Common myeloid progenitor, CD34-positive (primary cell): ENCODE results near the gene VRK3.

Source experiments
- CTCF ChIA-PET: fragments of 350-600 bp; sonication (Branson Sonifier 250); formaldehyde crosslinking; loops from one replicate; lab custom pipeline; 2021; ENCODE audit warnings: antibody characterized with exemption; lab: Charles Lee
- POLR2A ChIA-PET: fragments of 350-600 bp; sonication (Branson Sonifier 250); formaldehyde crosslinking; loops from one replicate; lab custom pipeline; 2021; ENCODE audit warnings: antibody characterized with exemption; lab: Charles Lee
- DNase-seq, 3 donors: peaks; one replicate each; pipeline versions ENCODE4 v3.0.0 to v3.0.0-alpha.2; 2013
- H3K27ac ChIP-seq, 2 experiments: 1 replicate in 1 of 2; 2 replicates in 1 of 2; pipeline ENCODE4 v1.7.0; 2013; ENCODE audit warnings: inconsistent platforms in 2 of 2, low read length in 2 of 2, mild to moderate bottlenecking in 2 of 2, low read depth in 1 of 2, moderate library complexity in 1 of 2; ENCODE audit not compliant: severe bottlenecking in 2 of 2, insufficient read depth in 1 of 2, poor library complexity in 1 of 2
- H3K27me3 ChIP-seq, 5 experiments: replicated peaks in 2 of 5; 1 replicate in 3 of 5; 2 replicates in 2 of 5; pipeline versions ENCODE4 v1.6.1 to v1.7.0; 2013; ENCODE audit warnings: low read length in 4 of 5, mild to moderate bottlenecking in 2 of 5, moderate library complexity in 2 of 5, inconsistent platforms in 1 of 5; ENCODE audit not compliant: insufficient read depth in 5 of 5, control insufficient read depth in 4 of 5
- H3K36me3 ChIP-seq, 4 experiments: 1 replicate in 2 of 4; 2 replicates in 2 of 4; pipeline versions ENCODE4 v1.6.1 to v1.7.0; 2013; ENCODE audit warnings: low read length in 3 of 4, control low read depth in 1 of 4, mild to moderate bottlenecking in 1 of 4; ENCODE audit not compliant: control insufficient read depth in 4 of 4, insufficient read depth in 4 of 4
- H3K4me1 ChIP-seq, 4 experiments: 1 replicate in 3 of 4; 2 replicates in 1 of 4; pipeline versions ENCODE4 v1.6.1 to v1.7.1; 2013; ENCODE audit warnings: low read length in 3 of 4, mild to moderate bottlenecking in 3 of 4, control low read depth in 1 of 4, inconsistent platforms in 1 of 4, moderate library complexity in 1 of 4; ENCODE audit not compliant: control insufficient read depth in 4 of 4, insufficient read depth in 4 of 4; ENCODE audit errors: control extremely low read depth in 1 of 4
- H3K4me3 ChIP-seq, 7 experiments: 1 replicate in 4 of 7; 2 replicates in 3 of 7; pipeline versions ENCODE4 v1.5.1 to v1.7.0; 2013; ENCODE audit warnings: mild to moderate bottlenecking in 7 of 7, low read length in 6 of 7, moderate library complexity in 6 of 7, inconsistent platforms in 2 of 7, low read depth in 2 of 7, control low read depth in 1 of 7; ENCODE audit not compliant: insufficient read depth in 4 of 7, control insufficient read depth in 1 of 7; ENCODE audit errors: extremely low read depth in 1 of 7
- H3K9me3 ChIP-seq, 5 experiments: 1 replicate in 4 of 5; 2 replicates in 1 of 5; pipeline versions ENCODE4 v1.6.1 to v1.7.1; 2013; ENCODE audit warnings: low read length in 4 of 5, mild to moderate bottlenecking in 2 of 5, inconsistent platforms in 1 of 5, low read depth in 1 of 5, moderate library complexity in 1 of 5; ENCODE audit not compliant: control insufficient read depth in 4 of 5, insufficient read depth in 2 of 5; ENCODE audit errors: control extremely low read depth in 1 of 5
- WGBS: methylation state at CpG from one replicate; pipeline ENCODE4 v1.1.5; 2013; ENCODE audit not compliant: insufficient coverage; 5-methylcytosine and 5-hydroxymethylcytosine counted together

VRK3 gene

DNA sequence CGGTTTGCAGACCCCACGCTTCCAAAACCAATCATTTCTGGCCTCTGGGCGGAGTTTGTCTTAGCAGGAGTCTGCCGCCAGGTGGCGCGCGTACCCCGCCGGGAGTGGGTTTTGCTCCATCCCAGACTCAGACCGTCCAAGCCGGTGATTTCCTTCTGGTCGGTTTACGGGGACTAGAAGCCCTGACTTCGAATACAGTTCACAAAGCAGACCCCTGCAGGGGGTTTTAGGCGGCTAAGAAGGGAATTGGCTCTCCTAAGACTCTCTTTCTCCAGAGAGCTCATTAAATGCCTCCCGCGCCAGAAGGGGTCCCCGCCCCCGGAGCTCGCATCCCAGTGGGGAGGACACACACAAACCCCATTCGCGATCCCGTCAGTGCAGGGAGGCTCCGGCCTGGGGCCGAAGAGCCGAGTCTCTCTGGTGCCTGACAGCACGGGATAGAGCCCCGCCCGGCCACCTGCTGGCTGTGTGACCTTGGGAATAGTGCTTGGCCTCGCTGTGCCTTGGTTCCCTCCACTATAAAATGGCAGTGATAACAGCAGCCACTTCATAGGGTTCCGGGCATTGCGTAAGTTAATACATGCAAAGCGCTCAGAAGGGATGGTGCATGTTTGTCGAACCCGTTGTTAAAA, 87.3 kb downstream of the VRK3 start:
- Histone ChIP-seq H3K27ac (no peak overlapping the region), H3K4me1 (peaks cover 0 to 7% (median 2%) of the 10 kb centered on the region in 4 experiments), H3K27me3 (peaks cover 0 to 11% (median 3%) of the 10 kb centered on the region in 5 experiments), H3K9me3 (no peaks in the 10 kb centered on the region), H3K4me3 (no peak overlapping the region), H3K36me3 (peaks cover 0 to 5% (median 0%) of the 10 kb centered on the region in 4 experiments)
- 26% methylated on average over 29 of the region's 35 CpGs for WGBS
- CTCF ChIA-PET = interaction anchor here (1.1 to 2.9 kb wide), 8 partner anchors 13 to 198 kb away, joined by 3 to 20 read pairs (median 6); no protein-coding TSS in a partner anchor
- POLR2A ChIA-PET = no interaction called here
- DNase-seq = peak; percentile 67 to 80 (median 70)

DNA sequence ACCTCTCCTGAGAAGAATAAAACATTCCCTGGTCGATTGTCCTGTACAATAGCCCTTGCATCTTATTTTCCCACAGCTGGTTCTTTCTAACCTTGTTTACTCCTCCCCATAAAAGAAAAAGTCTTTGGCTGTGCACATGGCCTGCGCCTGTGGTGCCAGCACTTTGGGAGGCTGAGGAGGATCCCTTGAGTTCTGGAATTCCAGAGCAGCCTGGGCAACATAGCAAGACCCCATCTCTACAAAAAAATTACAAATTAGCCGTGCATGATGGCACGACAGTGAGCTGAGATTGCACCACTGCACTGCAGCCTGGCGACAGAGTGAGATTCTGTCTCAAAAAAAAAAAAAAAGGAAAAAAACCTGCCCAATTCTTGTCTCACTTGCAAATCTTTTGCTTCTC, 88.6 kb downstream of the VRK3 start:
- Histone ChIP-seq H3K4me3 (no peak overlapping the region), H3K27ac (no peak overlapping the region), H3K27me3 (peaks cover 0 to 11% (median 3%) of the 10 kb centered on the region in 5 experiments), H3K9me3 (no peaks in the 10 kb centered on the region), H3K4me1 (peaks cover 0 to 11% (median 2%) of the 10 kb centered on the region in 4 experiments), H3K36me3 (peaks cover 0 to 13% (median 0%) of the 10 kb centered on the region in 4 experiments)
- DNase-seq = no peak
- ChIA-PET CTCF (interaction anchor here (1.4 to 2.9 kb wide), 3 partner anchors 14 to 50 kb away, joined by 3 to 20 read pairs (median 7); no protein-coding TSS in a partner anchor), POLR2A (interaction anchor here (0.6 kb wide), 1 partner anchor 187 kb away, joined by 3 read pairs; no protein-coding TSS in a partner anchor)
- 88% methylated on average over 4 of the region's 5 CpGs for WGBS

GRCh38 chr19:49933643-49934042, 91.5 kb downstream of the VRK3 start:
- CTCF ChIA-PET = interaction anchor here (1.4 kb wide), 1 partner anchor 50 kb away, joined by 4 read pairs; no protein-coding TSS in a partner anchor
- DNase-seq = no peak

DNA sequence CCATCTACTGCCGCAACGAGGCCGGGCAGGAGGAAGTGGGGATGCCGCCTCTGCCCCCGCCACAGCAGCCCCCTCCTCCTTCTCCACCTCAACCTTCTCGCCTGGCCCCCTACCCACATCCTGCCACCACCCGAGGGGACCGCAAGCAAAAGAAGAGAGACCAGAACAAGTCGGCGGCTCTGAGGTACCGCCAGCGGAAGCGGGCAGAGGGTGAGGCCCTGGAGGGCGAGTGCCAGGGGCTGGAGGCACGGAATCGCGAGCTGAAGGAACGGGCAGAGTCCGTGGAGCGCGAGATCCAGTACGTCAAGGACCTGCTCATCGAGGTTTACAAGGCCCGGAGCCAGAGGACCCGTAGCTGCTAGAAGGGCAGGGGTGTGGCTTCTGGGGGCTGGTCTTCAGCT, 92.4 kb downstream of the VRK3 start:
- Histone ChIP-seq H3K27ac (no peak overlapping the region), H3K4me1 (peaks cover 0 to 32% (median 19%) of the 10 kb centered on the region in 4 experiments), H3K36me3 (peaks cover 0 to 21% (median 0%) of the 10 kb centered on the region in 4 experiments), H3K27me3 (peaks cover 0 to 11% (median 3%) of the 10 kb centered on the region in 5 experiments), H3K4me3 (no peak overlapping the region), H3K9me3 (no peaks in the 10 kb centered on the region)
- DNase-seq = peak in 2 of 3 donors; percentile 69 to 83
- ChIA-PET POLR2A (no interaction called here), CTCF (interaction anchor here (1.4 kb wide), 1 partner anchor 51 kb away, joined by 4 read pairs; no protein-coding TSS in a partner anchor)
- WGBS = 57% methylated on average over 16 of the region's 25 CpGs

More at GRCh38 chr19:49933643-49934042, 91.5 kb downstream of the VRK3 start:
- Histone ChIP-seq H3K4me1 (peaks cover 0 to 25% (median 13%) of the 10 kb centered on the region in 4 experiments), H3K4me3 (no peak overlapping the region), H3K27me3 (peaks cover 0 to 11% (median 3%) of the 10 kb centered on the region in 5 experiments), H3K36me3 (peaks cover 0 to 19% (median 0%) of the 10 kb centered on the region in 4 experiments), H3K27ac (no peak overlapping the region), H3K9me3 (no peaks in the 10 kb centered on the region)
- 92% methylated on average over 8 of the region's 8 CpGs for WGBS
- POLR2A ChIA-PET = interaction anchor here (0.5 kb wide), 1 partner anchor 32 kb away, joined by 3 read pairs; no protein-coding TSS in a partner anchor

DNA sequence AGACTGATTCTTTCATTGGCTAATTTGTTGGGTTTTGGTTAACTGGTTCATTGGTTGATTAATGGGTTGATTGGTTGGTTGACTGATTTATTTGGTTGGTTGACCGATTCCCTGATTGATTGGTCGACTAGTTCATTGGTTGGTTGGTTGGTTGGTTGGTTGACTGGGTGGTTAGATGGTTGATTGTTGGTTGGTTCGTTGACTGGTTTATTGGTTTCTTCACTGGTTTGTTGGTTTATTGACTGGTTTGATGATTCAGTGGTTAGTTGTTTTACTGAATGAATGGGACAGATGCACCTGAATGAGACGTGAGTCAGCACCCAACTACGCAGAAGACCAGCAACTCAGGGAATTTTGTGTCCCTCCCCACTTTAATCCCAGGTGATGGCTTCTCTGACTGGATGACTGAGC, 93.1 kb downstream of the VRK3 start:
- POLR2A ChIA-PET = no interaction called here
- Histone ChIP-seq H3K9me3 (no peaks in the 10 kb centered on the region), H3K36me3 (peaks cover 0 to 27% (median 4%) of the 10 kb centered on the region in 4 experiments), H3K4me1 (peaks cover 3 to 37% (median 25%) of the 10 kb centered on the region in 4 experiments), H3K4me3 (no peak overlapping the region), H3K27ac (no peak overlapping the region), H3K27me3 (peaks cover 0 to 8% (median under 1%) of the 10 kb centered on the region in 5 experiments)
- DNase-seq = no peak
- 80% methylated on average over 1 of the region's 5 CpGs for WGBS
- CTCF ChIA-PET = no interaction called here

DNA sequence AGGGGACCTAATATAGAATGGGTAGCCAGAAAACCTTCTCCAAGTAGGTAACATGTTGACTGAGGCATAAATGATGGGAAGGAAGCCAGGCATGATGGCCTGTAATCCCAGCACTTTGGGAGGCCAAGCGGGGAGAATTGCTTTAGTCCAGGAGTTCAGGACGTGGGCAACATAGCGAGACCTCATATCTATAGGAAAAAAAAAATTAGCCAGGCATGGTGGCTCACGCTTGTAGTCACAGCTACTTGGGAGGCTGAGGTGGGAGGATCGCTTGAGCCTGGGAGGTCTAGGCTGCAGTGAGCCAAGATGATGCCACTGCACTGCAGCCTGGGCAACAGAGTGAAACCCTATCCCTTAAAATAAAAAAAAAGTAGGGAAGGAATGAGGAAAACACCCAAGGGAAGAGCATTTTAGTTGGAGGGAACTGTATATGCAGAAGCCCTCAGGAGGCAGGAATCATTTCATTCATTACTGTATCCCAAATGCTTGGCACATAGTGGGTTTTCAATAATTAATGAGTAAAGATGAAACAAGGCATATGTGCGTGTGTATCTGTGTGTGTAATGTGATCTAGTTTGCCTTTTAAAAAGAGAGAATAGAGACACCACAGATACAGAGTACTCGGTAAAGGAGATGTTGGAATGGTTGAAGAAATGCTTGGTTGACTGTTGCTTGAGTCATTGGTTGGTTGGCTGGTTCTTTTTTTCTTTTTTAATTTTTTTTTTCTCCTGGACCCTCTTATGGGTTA, 93.7 kb downstream of the VRK3 start:
- 96% methylated on average over 6 of the region's 7 CpGs for WGBS
- DNase-seq = no peak
- Histone ChIP-seq H3K27me3 (peaks cover 0 to 4% (median 0%) of the 10 kb centered on the region in 5 experiments), H3K9me3 (no peaks in the 10 kb centered on the region), H3K4me3 (no peak overlapping the region), H3K27ac (no peak overlapping the region), H3K36me3 (peaks cover 0 to 31% (median 5%) of the 10 kb centered on the region in 4 experiments), H3K4me1 (peaks cover 3 to 37% (median 27%) of the 10 kb centered on the region in 4 experiments)
- ChIA-PET CTCF (interaction anchor here (0.6 kb wide), 1 partner anchor 50 kb away, joined by 3 read pairs; no protein-coding TSS in a partner anchor), POLR2A (interaction anchor here (0.6 kb wide), 1 partner anchor 636 kb away, joined by 4 read pairs; no protein-coding TSS in a partner anchor)
